ENCODE results near the gene HIVEP3.

Gene HIVEP3

GRCh38 chr1:41576620-41577019, 342.1 kb downstream of the HIVEP3 start:
- H3K27me3 ChIP-seq (ENCODE audit: insufficient read depth, low read depth), result no peaks in the 10 kb centered on the region
- H4K20me1 ChIP-seq (ENCODE audit: insufficient read depth), result no peaks in the 10 kb centered on the region
- H3K36me3 ChIP-seq (ENCODE audit: insufficient read depth), result no peaks in the 10 kb centered on the region
- no peak overlapping the region for H2AFZ ChIP-seq (ENCODE audit: low read depth)
- peaks cover 15% of the 10 kb centered on the region for H3K4me1 ChIP-seq (ENCODE audit: low read depth, poor library complexity, severe bottlenecking)
- no peak for TF ChIP-seq CTCF (conservative IDR thresholded peaks at IDR 0.05; ENCODE audit: low read depth, low read length)
- H3K27ac ChIP-seq, result no peak overlapping the region
- no peak overlapping the region for H3K9ac ChIP-seq
- H3K4me3 ChIP-seq (IDR thresholded peaks at IDR 0.05; ENCODE audit: insufficient read depth, low read depth, low read length), result no peak overlapping the region
- no peaks in the 10 kb centered on the region for H3K79me2 ChIP-seq (ENCODE audit: insufficient read depth, low read depth)
- no peak overlapping the region for H3K4me2 ChIP-seq

GRCh38 chr1:41576206-41576605, 342.5 kb downstream of the HIVEP3 start:
- Histone ChIP-seq H3K4me1 (ENCODE audit: low read depth, poor library complexity, severe bottlenecking) (peaks cover 15% of the 10 kb centered on the region), H3K4me2 (no peak overlapping the region), H2AFZ (ENCODE audit: low read depth) (no peak overlapping the region), H3K9ac (no peak overlapping the region), H3K4me3 (IDR thresholded peaks at IDR 0.05; ENCODE audit: insufficient read depth, low read depth, low read length) (no peak overlapping the region), H3K27ac (no peak overlapping the region), H4K20me1 (ENCODE audit: insufficient read depth) (no peaks in the 10 kb centered on the region), H3K36me3 (ENCODE audit: insufficient read depth) (no peaks in the 10 kb centered on the region), H3K27me3 (ENCODE audit: insufficient read depth, low read depth) (no peaks in the 10 kb centered on the region), H3K79me2 (ENCODE audit: insufficient read depth, low read depth) (no peaks in the 10 kb centered on the region)
- no peak for TF ChIP-seq CTCF (conservative IDR thresholded peaks at IDR 0.05; ENCODE audit: low read depth, low read length)

- no peaks in the 10 kb centered on the region for H3K79me2 ChIP-seq (ENCODE audit: insufficient read depth, low read depth)
- TF ChIP-seq CTCF (conservative IDR thresholded peaks at IDR 0.05; ENCODE audit: low read depth, low read length), result no peak
- no peak overlapping the region for H2AFZ ChIP-seq (ENCODE audit: low read depth)
- H3K9ac ChIP-seq, result no peak overlapping the region
- H3K36me3 ChIP-seq (ENCODE audit: insufficient read depth), result no peaks in the 10 kb centered on the region
- H3K4me1 ChIP-seq (ENCODE audit: low read depth, poor library complexity, severe bottlenecking), result peaks cover 15% of the 10 kb centered on the region
- no peak overlapping the region for H3K4me3 ChIP-seq (IDR thresholded peaks at IDR 0.05; ENCODE audit: insufficient read depth, low read depth, low read length)
- no peaks in the 10 kb centered on the region for H3K27me3 ChIP-seq (ENCODE audit: insufficient read depth, low read depth)
- H4K20me1 ChIP-seq (ENCODE audit: insufficient read depth), result no peaks in the 10 kb centered on the region
- H3K4me2 ChIP-seq, result no peak overlapping the region
- no peak overlapping the region for H3K27ac ChIP-seq
Measured at GRCh38 chr1:41574842-41575241, 343.9 kb downstream of the HIVEP3 start.

GRCh38 chr1:41573785-41574713, 344.7 kb downstream of the HIVEP3 start:
- no peaks in the 10 kb centered on the region for H3K79me2 ChIP-seq (ENCODE audit: insufficient read depth, low read depth)
- H4K20me1 ChIP-seq (ENCODE audit: insufficient read depth), result no peaks in the 10 kb centered on the region
- H3K27ac ChIP-seq, result no peak overlapping the region
- no peak overlapping the region for H3K9ac ChIP-seq
- H3K4me1 ChIP-seq (ENCODE audit: low read depth, poor library complexity, severe bottlenecking), result peaks cover 14% of the 10 kb centered on the region
- no peak overlapping the region for H3K4me2 ChIP-seq
- H3K4me3 ChIP-seq (IDR thresholded peaks at IDR 0.05; ENCODE audit: insufficient read depth, low read depth, low read length), result no peak overlapping the region
- no peaks in the 10 kb centered on the region for H3K36me3 ChIP-seq (ENCODE audit: insufficient read depth)
- no peak overlapping the region; the same call in 1 of the 2 replicates for H2AFZ ChIP-seq (ENCODE audit: low read depth)
- no peaks in the 10 kb centered on the region for H3K27me3 ChIP-seq (ENCODE audit: insufficient read depth, low read depth)
- TF ChIP-seq CTCF (conservative IDR thresholded peaks at IDR 0.05; ENCODE audit: low read depth, low read length), result peak; percentile 81

All from KMS-11 (cell line).